SK-N-MC (cell line): ENCODE data around the gene PSG4.
"Not testable (repeated sequence)": the region's sequence is repeated elsewhere in the genome, so short reads cannot be mapped to it uniquely, and the experiment has no call there.

Source experiments
- EZH2 ChIP-seq: fragments of 200-600 bp; sonication (generic); IDR thresholded peaks from one replicate; pipeline ENCODE4 v1.6.1; 2017; ENCODE audit warnings: antibody characterized with exemption
- POLR2AphosphoS5 ChIP-seq: IDR thresholded peaks from 2 replicates; pipeline ENCODE4 v1.6.1; 2012; ENCODE audit warnings: mild to moderate bottlenecking, low read depth, low read length, borderline replicate concordance

DNA sequence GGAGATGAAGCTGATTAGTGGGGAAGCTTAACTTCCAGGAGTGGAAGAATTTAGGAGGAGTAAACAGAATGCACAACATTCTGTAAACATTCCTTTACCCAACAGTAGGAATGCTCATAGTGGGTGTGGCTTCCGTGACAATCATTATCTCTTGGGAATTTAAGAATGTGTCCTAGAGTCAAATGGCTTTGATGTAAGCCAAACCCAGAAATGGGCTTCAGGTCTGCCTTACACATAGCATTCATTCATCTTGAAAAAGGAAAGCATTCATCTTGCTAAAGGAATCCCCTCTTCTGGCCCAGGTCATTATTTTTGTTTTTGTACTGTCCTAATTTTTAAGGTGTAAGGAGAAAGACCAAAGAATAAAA lies 43.2 kb upstream of the PSG4 start:
- TF ChIP-seq EZH2, POLR2AphosphoS5: not testable (repeated sequence)
